ENCODE measurements around the gene STARD3. TPM values are rescaled to one million over a fixed set of nuclear protein-coding genes. Genes with fewer than 3 reads are reported as not detected.

Gene STARD3
- total RNA-seq, 1 donor from 2014 or later = 51.2 TPM

DNA sequence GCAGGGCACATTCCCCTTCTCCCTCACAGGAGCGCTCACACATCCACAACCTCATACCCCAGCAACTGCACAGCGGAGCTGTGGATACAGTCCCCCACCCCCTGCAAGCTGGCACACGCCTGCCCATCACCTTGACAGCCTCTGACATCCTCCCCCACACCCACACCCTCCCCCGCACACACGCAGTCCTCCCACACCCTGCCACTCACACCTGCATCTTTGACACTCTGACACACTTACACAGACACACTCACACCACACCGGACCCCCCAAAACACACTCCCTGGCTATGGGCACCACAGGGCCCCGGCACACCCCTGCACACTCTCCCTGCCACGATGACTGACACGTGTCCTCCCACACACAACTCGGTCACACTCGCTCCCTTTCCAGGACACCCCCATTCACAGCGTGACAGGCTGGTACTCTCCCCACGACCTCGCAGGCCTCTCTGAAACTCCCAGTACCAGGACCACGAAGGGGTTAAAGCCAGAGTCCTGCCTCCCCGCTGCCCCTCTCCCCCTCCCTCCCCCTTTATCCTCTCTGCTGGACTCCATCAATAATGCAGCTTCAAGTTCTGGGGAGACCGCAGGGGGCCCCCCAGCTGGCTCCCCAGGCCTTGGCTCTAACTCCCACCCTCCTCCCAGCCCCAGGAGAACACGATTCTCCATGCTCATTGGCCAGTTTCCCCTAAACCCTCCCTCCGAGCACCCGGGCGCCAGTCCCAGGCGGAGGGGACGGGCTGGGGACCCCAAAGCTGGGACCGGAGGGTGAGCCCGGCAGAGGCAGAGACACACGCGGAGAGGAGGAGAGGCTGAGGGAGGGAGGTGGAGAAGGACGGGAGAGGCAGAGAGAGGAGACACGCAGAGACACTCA lies 10.5 kb upstream of the STARD3 start, which contains the start of gene PPP1R1B:
Gene PPP1R1B, plus strand, starts transcription at position 782 of the 876 bp plus-strand sequence. CDS start 441 bp downstream, outside the sequence.
- Mint-ChIP-seq H3K4me1 (ENCODE audit: low read depth, unreplicated experiment) (peaks cover 2% of the 10 kb centered on the region), H3K27me3 (ENCODE audit: low read depth, unreplicated experiment) (peaks cover 70% of the 10 kb centered on the region), H3K4me3 (ENCODE audit: unreplicated experiment) (peak within 1 kb of the TSS; percentile 77), H3K27ac (ENCODE audit: unreplicated experiment) (no peak within 1 kb of the TSS), H3K36me3 (ENCODE audit: low read depth, unreplicated experiment) (no peaks in the 10 kb centered on the region), H3K9me3 (ENCODE audit: unreplicated experiment) (no peaks in the 10 kb centered on the region)
- H3K4me3 ChIP-seq (ENCODE audit: insufficient read depth, low read depth, low read length) = no peak within 1 kb of the TSS
- H3K79me2 ChIP-seq (ENCODE audit: insufficient read depth, low read length) = no peaks in the 10 kb centered on the region
- H4K20me1 ChIP-seq (ENCODE audit: insufficient read depth, low read length) = no peaks in the 10 kb centered on the region
- H3K9me3 ChIP-seq (ENCODE audit: insufficient read depth, low read depth, low read length) = no peaks in the 10 kb centered on the region
- H3K36me3 ChIP-seq (ENCODE audit: insufficient read depth, low read length) = no peaks in the 10 kb centered on the region
- FAIRE-seq = no peak
- no peak within 1 kb of the TSS for H3K9ac ChIP-seq (ENCODE audit: low read length)
- H2AFZ ChIP-seq (ENCODE audit: low read depth, low read length) = peak within 1 kb of the TSS; percentile 41
- no peak within 1 kb of the TSS for H3K27ac ChIP-seq (ENCODE audit: low read depth, low read length)
- TF ChIP-seq EZH2 (IDR thresholded peaks at IDR 0.05; ENCODE audit: insufficient read depth, low read length) = no peak
- TF ChIP-seq CTCF (IDR thresholded peaks at IDR 0.05; ENCODE audit: insufficient read depth, low read depth, low read length) = no peak
- peaks cover 8% of the 10 kb centered on the region for H3K4me1 ChIP-seq (ENCODE audit: insufficient read depth, low read length)
- peak within 1 kb of the TSS; percentile 77 for H3K4me2 ChIP-seq (ENCODE audit: low read length)
- DNase-seq (ENCODE audit: low read depth) = no peak
- peaks cover 54% of the 10 kb centered on the region for H3K27me3 ChIP-seq (ENCODE audit: insufficient read depth, low read length)

GRCh38 chr17:39627047-39627711 lies 9.8 kb upstream of the STARD3 start:
- FAIRE-seq (no peak), DNase-seq (ENCODE audit: low read depth) (no peak)
- H3K27me3 ChIP-seq (ENCODE audit: insufficient read depth, low read length) = peaks cover 61% of the 10 kb centered on the region

More at GRCh38 chr17:39627047-39627711, 9.8 kb upstream of the STARD3 start:
- no peaks in the 10 kb centered on the region for H3K36me3 ChIP-seq (ENCODE audit: insufficient read depth, low read length)
- peaks cover 2% of the 10 kb centered on the region for H3K4me1 Mint-ChIP-seq (ENCODE audit: low read depth, unreplicated experiment)
- H4K20me1 ChIP-seq (ENCODE audit: insufficient read depth, low read length) = no peaks in the 10 kb centered on the region
- H3K27me3 Mint-ChIP-seq (ENCODE audit: low read depth, unreplicated experiment) = peaks cover 70% of the 10 kb centered on the region
- no peak overlapping the region for H3K27ac Mint-ChIP-seq (ENCODE audit: unreplicated experiment)
- H3K9ac ChIP-seq (ENCODE audit: low read length) = no peak overlapping the region
- TF ChIP-seq EZH2 (IDR thresholded peaks at IDR 0.05; ENCODE audit: insufficient read depth, low read length) (peak; percentile 99), CTCF (IDR thresholded peaks at IDR 0.05; ENCODE audit: insufficient read depth, low read depth, low read length) (no peak)
- no peaks in the 10 kb centered on the region for H3K36me3 Mint-ChIP-seq (ENCODE audit: low read depth, unreplicated experiment)
- no peaks in the 10 kb centered on the region for H3K9me3 Mint-ChIP-seq (ENCODE audit: unreplicated experiment)
- no peak overlapping the region for H3K27ac ChIP-seq (ENCODE audit: low read depth, low read length)
- H3K4me3 Mint-ChIP-seq (ENCODE audit: unreplicated experiment) = peak overlapping the region; percentile 67
- no peaks in the 10 kb centered on the region for H3K79me2 ChIP-seq (ENCODE audit: insufficient read depth, low read length)
- no peaks in the 10 kb centered on the region for H3K9me3 ChIP-seq (ENCODE audit: insufficient read depth, low read depth, low read length)
- peak overlapping the region; percentile 77 for H3K4me2 ChIP-seq (ENCODE audit: low read length)
- no peak overlapping the region for H3K4me3 ChIP-seq (ENCODE audit: insufficient read depth, low read depth, low read length)
- peak overlapping the region; percentile 41 for H2AFZ ChIP-seq (ENCODE audit: low read depth, low read length)
- peaks cover 7% of the 10 kb centered on the region for H3K4me1 ChIP-seq (ENCODE audit: insufficient read depth, low read length)
